RWPE2 (cell line): Measurements from ENCODE around the gene TCEAL3.
A peak's percentile ranks its signal among the peaks of the same experiment; 100 is the strongest.

Source experiments
- ATAC-seq: fragments of 200-7000 bp; cut with Tn5 transposase; 3 replicates; pipeline ENCODE4 v1.9.1; 2021; ENCODE audit warnings: low read depth
- DNase-seq: peaks from one replicate; pipeline ENCODE4 v3.0.0-alpha.2; 2020; ENCODE audit warnings: low spot score
- H3K27ac ChIP-seq: fragments of 450-650 bp; 2 replicates; pipeline ENCODE4 v1.5.1; 2017; ENCODE audit warnings: mild to moderate bottlenecking; ENCODE audit not compliant: poor library complexity, severe bottlenecking
- H3K27me3 ChIP-seq: fragments of 250-450 bp; sonication (Bioruptor Pico); 2 replicates; pipeline ENCODE4 v1.5.1; 2021; ENCODE audit warnings: mild to moderate bottlenecking, moderate library complexity; ENCODE audit not compliant: insufficient read depth, poor library complexity, severe bottlenecking
- H3K36me3 ChIP-seq: fragments of 250-450 bp; sonication (Bioruptor Pico); 2 replicates; pipeline ENCODE4 v1.5.1; 2020; ENCODE audit warnings: low read depth, mild to moderate bottlenecking, moderate library complexity
- H3K4me1 ChIP-seq: fragments of 250-450 bp; sonication (Bioruptor Pico); 2 replicates; pipeline ENCODE4 v1.5.1; 2021; ENCODE audit warnings: mild to moderate bottlenecking, moderate library complexity; ENCODE audit not compliant: insufficient read depth, poor library complexity, severe bottlenecking
- H3K4me3 ChIP-seq: fragments of 250-450 bp; sonication (Bioruptor Pico); 2 replicates; pipeline ENCODE4 v1.5.1; 2021; ENCODE audit warnings: mild to moderate bottlenecking, moderate library complexity; ENCODE audit not compliant: severe bottlenecking
- H3K9me3 ChIP-seq: fragments of 250-450 bp; sonication (Bioruptor Pico); 2 replicates; pipeline ENCODE4 v1.5.1; 2021; ENCODE audit warnings: mild to moderate bottlenecking, moderate library complexity; ENCODE audit not compliant: severe bottlenecking
- CTCF ChIP-seq: fragments of 450-650 bp; IDR thresholded peaks from one replicate; pipeline ENCODE4 v1.5.1; 2017; ENCODE audit warnings: mild to moderate bottlenecking, moderate library complexity; ENCODE audit not compliant: poor library complexity, severe bottlenecking

TCEAL3 gene

GRCh38 chrX:103608306-103608963 lies 672 bp downstream of the TCEAL3 start:
- H3K27me3 ChIP-seq: no peaks in the 10 kb centered on the region
- H3K9me3 ChIP-seq: no peaks in the 10 kb centered on the region
- no peak for TF ChIP-seq CTCF
- H3K36me3 ChIP-seq: peaks cover 8% of the 10 kb centered on the region
- DNase-seq (no peak), ATAC-seq (peak; percentile 33)
- H3K27ac ChIP-seq: peak overlapping the region; percentile 55
- H3K4me3 ChIP-seq: peak overlapping the region; percentile 48
- no peaks in the 10 kb centered on the region for H3K4me1 ChIP-seq

GRCh38 chrX:103610282-103610681 lies 2.5 kb downstream of the TCEAL3 start:
- Histone ChIP-seq H3K9me3 (no peaks in the 10 kb centered on the region), H3K4me1 (peaks cover 10% of the 10 kb centered on the region), H3K27ac (no peak overlapping the region), H3K27me3 (no peaks in the 10 kb centered on the region), H3K36me3 (peaks cover 8% of the 10 kb centered on the region), H3K4me3 (no peak overlapping the region)
- no peak for DNase-seq
- no peak for ATAC-seq
- TF ChIP-seq CTCF: no peak

GRCh38 chrX:103613362-103613890 lies 5.7 kb downstream of the TCEAL3 start:
- DNase-seq (no peak), ATAC-seq (no peak)
- no peaks in the 10 kb centered on the region for H3K27me3 ChIP-seq
- TF ChIP-seq CTCF: no peak
- H3K4me1 ChIP-seq: peaks cover 16% of the 10 kb centered on the region
- peak overlapping the region; percentile 81 for H3K27ac ChIP-seq
- H3K36me3 ChIP-seq: peaks cover 8% of the 10 kb centered on the region
- no peaks in the 10 kb centered on the region for H3K9me3 ChIP-seq
- no peak overlapping the region for H3K4me3 ChIP-seq

DNA sequence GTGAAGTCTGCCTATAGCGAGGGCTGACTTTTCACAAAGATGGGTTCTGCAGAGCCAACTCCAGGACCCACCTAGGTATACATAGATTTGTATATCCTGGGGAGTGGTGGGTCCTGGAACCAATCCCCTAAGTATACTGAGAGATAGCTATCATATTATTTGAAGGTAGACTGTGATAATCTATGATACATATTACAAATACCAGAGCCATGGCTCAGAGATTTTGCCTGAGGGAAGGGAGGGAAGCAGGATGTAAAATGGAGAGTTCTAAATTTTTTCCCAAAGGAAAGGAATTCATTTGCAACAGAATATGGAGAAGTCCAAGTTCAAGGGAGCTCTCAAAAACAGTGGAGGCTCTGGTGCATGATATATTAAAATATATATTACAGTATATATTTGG lies 7.2 kb downstream of the TCEAL3 start:
- Histone ChIP-seq H3K36me3 (peaks cover 7% of the 10 kb centered on the region), H3K4me3 (no peak overlapping the region), H3K27me3 (no peaks in the 10 kb centered on the region), H3K9me3 (no peaks in the 10 kb centered on the region), H3K4me1 (peaks cover 16% of the 10 kb centered on the region), H3K27ac (peak overlapping the region; percentile 81)
- DNase-seq: no peak
- TF ChIP-seq CTCF: no peak
- ATAC-seq: peak; percentile 84

GRCh38 chrX:103615781-103616371 lies 8.1 kb downstream of the TCEAL3 start:
- ATAC-seq: peak; percentile 38; the same call in 2 of the 3 replicates
- Histone ChIP-seq H3K9me3 (no peaks in the 10 kb centered on the region), H3K4me1 (peaks cover 16% of the 10 kb centered on the region), H3K27ac (peak overlapping the region; percentile 81), H3K27me3 (no peaks in the 10 kb centered on the region), H3K4me3 (no peak overlapping the region), H3K36me3 (peaks cover 4% of the 10 kb centered on the region)
- no peak for TF ChIP-seq CTCF
- DNase-seq: no peak
